SJCRH30 (cell line): ENCODE results near the gene ATG2A. TPM values are rescaled to one million over a fixed set of nuclear protein-coding genes. Genes with fewer than 3 reads are reported as not detected.

Experiments used
- DNase-seq, 2 experiments: peaks; one replicate each; pipeline ENCODE4 v3.0.0-alpha.2; 2015 to 2020
- H3K27ac ChIP-seq: fragments of 250-450 bp; sonication (Bioruptor Pico); 2 replicates; pipeline ENCODE4 v1.5.1; 2020; ENCODE audit warnings: mild to moderate bottlenecking, moderate library complexity
- H3K27me3 ChIP-seq: fragments of 250-450 bp; sonication (Bioruptor Pico); 2 replicates; pipeline ENCODE4 v1.5.1; 2020; ENCODE audit warnings: mild to moderate bottlenecking, moderate library complexity
- H3K36me3 ChIP-seq: fragments of 250-450 bp; sonication (Bioruptor Pico); 2 replicates; pipeline ENCODE4 v1.5.1; 2020; ENCODE audit warnings: mild to moderate bottlenecking, moderate library complexity
- H3K4me1 ChIP-seq: fragments of 250-450 bp; sonication (Bioruptor Pico); 2 replicates; pipeline ENCODE4 v1.5.1; 2020; ENCODE audit warnings: mild to moderate bottlenecking, moderate library complexity
- H3K4me3 ChIP-seq: fragments of 250-450 bp; sonication (Bioruptor Pico); 2 replicates; pipeline ENCODE4 v1.5.1; 2020; ENCODE audit warnings: mild to moderate bottlenecking, moderate library complexity
- H3K9me3 ChIP-seq: fragments of 250-450 bp; sonication (Bioruptor Pico); replicated peaks from 2 replicates; pipeline ENCODE4 v1.5.1; 2020; ENCODE audit warnings: mild to moderate bottlenecking, moderate library complexity
- total RNA-seq: library from RNA; depleted of rRNA; stranded (reverse); fragments of >200 nt; shearing (Covaris generic); gene quantifications from 2 replicates; pipeline ENCODE4 v1.2.3, GENCODE V29; 2014

The ATG2A gene
- total RNA-seq, 1 experiment from 2014 or later: 7.4 TPM

DNA sequence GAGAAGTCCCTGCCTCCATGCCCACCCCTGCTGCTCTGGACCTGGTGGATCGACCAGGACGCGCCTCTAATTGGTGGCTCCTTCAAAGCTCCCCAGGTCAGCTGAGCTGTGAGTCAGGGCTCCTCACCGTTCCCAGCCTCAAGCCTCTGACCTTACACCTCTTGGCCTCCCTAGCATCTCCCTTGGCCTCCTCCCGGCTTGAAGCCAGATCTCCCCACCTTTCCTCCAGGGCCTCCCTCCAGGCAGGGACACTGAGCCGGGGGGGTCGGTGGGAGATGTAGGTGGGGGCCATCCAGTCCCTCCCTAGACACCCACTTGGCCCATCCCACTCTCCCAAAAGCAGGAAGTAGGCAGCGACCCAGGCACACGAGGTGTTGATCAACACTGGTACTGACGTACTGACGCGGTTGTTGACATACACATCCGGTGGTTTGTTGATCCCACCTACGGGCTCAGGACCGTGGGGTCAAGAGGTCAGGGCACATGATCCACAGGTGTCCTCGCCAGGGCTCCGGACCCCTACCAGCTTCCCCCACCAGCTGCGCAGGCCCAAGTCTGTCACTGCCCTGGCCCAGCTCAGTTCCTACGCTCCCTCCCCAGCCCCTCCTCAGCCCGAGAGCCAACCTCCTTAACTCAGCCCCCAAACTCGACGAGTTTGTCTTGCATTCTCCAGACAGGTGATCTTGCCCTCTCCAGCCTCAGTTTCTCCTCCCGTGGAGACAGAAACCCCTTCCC lies 802 bp downstream of the ATG2A start:
- Histone ChIP-seq H3K27me3 (no peaks in the 10 kb centered on the region), H3K27ac (peak overlapping the region; percentile 34), H3K4me1 (no peaks in the 10 kb centered on the region), H3K36me3 (no peaks in the 10 kb centered on the region), H3K4me3 (peak overlapping the region; percentile 68), H3K9me3 (no peaks in the 10 kb centered on the region)
- DNase-seq: peak; percentile 22 to 32

- Histone ChIP-seq H3K4me3 (no peak overlapping the region), H3K4me1 (no peaks in the 10 kb centered on the region), H3K9me3 (no peaks in the 10 kb centered on the region), H3K36me3 (no peaks in the 10 kb centered on the region), H3K27me3 (no peaks in the 10 kb centered on the region), H3K27ac (no peak overlapping the region)
- no peak for DNase-seq
These were observed 1.6 kb downstream of the ATG2A start for GRCh38 chr11:64915376-64915887.

- no peak for DNase-seq
- Histone ChIP-seq H3K27me3 (no peaks in the 10 kb centered on the region), H3K4me1 (no peaks in the 10 kb centered on the region), H3K4me3 (no peak overlapping the region), H3K27ac (no peak overlapping the region), H3K9me3 (no peaks in the 10 kb centered on the region), H3K36me3 (no peaks in the 10 kb centered on the region)
These were observed 2.9 kb downstream of the ATG2A start for GRCh38 chr11:64914123-64914522.

DNA sequence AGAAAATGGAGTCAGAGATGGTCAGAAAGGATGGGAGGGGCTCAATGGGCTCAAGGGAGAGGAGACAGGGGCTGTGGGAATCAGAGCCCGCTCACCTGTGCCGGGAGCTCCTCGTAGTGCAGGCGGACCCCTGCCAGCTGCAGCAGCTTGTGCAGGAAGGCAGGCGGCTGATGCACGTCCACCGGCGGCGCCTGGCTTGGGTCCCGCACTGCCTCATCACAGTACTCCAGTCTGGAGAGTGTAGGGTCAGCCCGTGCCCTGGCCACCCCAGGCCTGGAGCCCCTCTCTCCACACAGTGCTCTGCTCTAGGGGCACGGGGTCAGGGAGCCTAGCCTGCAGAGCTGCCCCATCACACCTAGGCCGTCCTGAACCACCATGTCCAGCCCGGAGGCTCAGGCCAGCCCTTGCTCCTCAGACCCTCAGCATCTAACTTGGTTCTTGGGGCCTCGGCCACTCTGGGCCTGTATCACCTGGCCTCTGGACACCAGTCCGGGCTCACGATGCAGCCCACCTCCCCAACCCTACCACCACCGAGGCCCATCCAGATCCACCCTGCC lies 3.8 kb downstream of the ATG2A start:
- Histone ChIP-seq H3K36me3 (no peaks in the 10 kb centered on the region), H3K9me3 (no peaks in the 10 kb centered on the region)
- no peak for DNase-seq

GRCh38 chr11:64911689-64912088 lies 5.3 kb downstream of the ATG2A start:
- Histone ChIP-seq H3K9me3 (no peaks in the 10 kb centered on the region), H3K27me3 (no peaks in the 10 kb centered on the region), H3K4me3 (no peak overlapping the region), H3K4me1 (no peaks in the 10 kb centered on the region), H3K36me3 (no peaks in the 10 kb centered on the region), H3K27ac (no peak overlapping the region)
- no peak for DNase-seq

More for the DNA sequence above, 3.8 kb downstream of the ATG2A start:
- Histone ChIP-seq H3K4me3 (no peak overlapping the region), H3K27me3 (no peaks in the 10 kb centered on the region), H3K27ac (no peak overlapping the region), H3K4me1 (no peaks in the 10 kb centered on the region)

GRCh38 chr11:64911142-64911541 lies 5.9 kb downstream of the ATG2A start:
- no peak for DNase-seq
- Histone ChIP-seq H3K27ac (no peak overlapping the region), H3K27me3 (no peaks in the 10 kb centered on the region), H3K4me3 (no peak overlapping the region), H3K36me3 (no peaks in the 10 kb centered on the region), H3K4me1 (no peaks in the 10 kb centered on the region), H3K9me3 (no peaks in the 10 kb centered on the region)

GRCh38 chr11:64910451-64911093 lies 6.4 kb downstream of the ATG2A start:
- no peaks in the 10 kb centered on the region for H3K36me3 ChIP-seq

DNA sequence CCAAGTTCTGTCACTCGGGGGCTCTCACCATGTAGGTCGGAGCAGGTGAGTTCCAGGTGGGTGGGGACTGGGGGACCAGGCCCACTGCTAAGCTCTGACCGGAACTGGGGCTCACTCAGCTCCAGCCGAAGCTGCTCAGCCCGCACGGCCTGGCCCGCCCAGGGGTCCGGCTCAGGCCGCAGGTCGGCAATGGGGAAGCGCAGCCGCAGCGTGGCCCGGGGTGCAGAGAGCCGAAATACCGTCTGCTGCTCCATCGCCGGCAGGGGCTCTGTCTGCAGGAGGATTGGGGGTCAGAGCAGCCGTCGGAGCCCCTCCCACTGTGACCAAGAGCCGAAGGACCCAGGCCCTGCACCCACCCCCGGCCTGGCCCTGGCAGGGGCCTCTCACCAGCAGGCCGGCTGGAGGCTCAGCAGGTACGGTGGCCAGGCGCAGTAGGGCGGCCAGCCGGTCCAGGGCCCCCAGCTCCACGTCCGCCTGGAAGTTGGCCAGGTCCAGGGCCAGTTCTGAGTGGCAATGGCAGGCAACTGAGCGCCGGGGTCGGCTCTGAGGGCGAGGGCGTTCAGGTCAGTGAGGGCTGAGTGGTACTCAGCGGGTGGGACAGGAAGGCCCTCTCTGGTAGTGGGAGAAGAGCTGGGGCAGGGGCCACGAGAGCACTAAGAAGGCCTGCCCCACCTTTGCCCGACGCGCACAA lies 7.2 kb downstream of the ATG2A start:
- no peak overlapping the region for H3K4me3 ChIP-seq
- no peak for DNase-seq
- H3K27me3 ChIP-seq: no peaks in the 10 kb centered on the region
- H3K9me3 ChIP-seq: no peaks in the 10 kb centered on the region
- no peaks in the 10 kb centered on the region for H3K4me1 ChIP-seq
- no peaks in the 10 kb centered on the region for H3K36me3 ChIP-seq
- no peak overlapping the region for H3K27ac ChIP-seq

More at GRCh38 chr11:64910451-64911093, 6.4 kb downstream of the ATG2A start:
- no peak for DNase-seq
- H3K27ac ChIP-seq: no peak overlapping the region
- H3K9me3 ChIP-seq: no peaks in the 10 kb centered on the region
- H3K4me1 ChIP-seq: no peaks in the 10 kb centered on the region
- H3K4me3 ChIP-seq: no peak overlapping the region
- H3K27me3 ChIP-seq: no peaks in the 10 kb centered on the region

DNA sequence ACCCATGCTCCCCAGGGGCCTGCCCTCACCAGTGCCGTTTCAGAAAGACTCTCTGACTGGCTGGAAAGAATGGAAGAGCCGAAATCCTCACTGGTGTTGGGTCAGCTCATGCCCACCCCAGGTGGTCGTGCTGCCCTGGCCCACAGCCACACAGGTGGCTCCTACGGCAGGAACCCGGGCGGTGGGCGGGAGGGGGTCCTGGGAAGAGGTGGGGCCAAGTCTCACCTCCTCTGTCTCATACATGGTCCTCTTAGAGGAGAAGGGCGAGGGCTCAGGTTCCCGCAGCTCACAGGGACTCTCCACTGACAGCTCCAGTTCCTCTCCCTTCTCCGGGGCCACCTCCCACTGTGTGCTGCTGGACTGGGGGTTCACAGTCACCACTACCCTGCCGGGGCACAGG lies 8.2 kb downstream of the ATG2A start:
- Histone ChIP-seq H3K9me3 (no peaks in the 10 kb centered on the region), H3K27ac (no peak overlapping the region), H3K4me3 (no peak overlapping the region), H3K4me1 (no peaks in the 10 kb centered on the region), H3K36me3 (no peaks in the 10 kb centered on the region), H3K27me3 (no peaks in the 10 kb centered on the region)
- DNase-seq: no peak

GRCh38 chr11:64906314-64906635 lies 10.7 kb downstream of the ATG2A start:
- Histone ChIP-seq H3K4me3 (no peak overlapping the region), H3K27me3 (no peaks in the 10 kb centered on the region), H3K9me3 (no peaks in the 10 kb centered on the region), H3K4me1 (no peaks in the 10 kb centered on the region), H3K36me3 (no peaks in the 10 kb centered on the region), H3K27ac (no peak overlapping the region)
- no peak for DNase-seq

DNA sequence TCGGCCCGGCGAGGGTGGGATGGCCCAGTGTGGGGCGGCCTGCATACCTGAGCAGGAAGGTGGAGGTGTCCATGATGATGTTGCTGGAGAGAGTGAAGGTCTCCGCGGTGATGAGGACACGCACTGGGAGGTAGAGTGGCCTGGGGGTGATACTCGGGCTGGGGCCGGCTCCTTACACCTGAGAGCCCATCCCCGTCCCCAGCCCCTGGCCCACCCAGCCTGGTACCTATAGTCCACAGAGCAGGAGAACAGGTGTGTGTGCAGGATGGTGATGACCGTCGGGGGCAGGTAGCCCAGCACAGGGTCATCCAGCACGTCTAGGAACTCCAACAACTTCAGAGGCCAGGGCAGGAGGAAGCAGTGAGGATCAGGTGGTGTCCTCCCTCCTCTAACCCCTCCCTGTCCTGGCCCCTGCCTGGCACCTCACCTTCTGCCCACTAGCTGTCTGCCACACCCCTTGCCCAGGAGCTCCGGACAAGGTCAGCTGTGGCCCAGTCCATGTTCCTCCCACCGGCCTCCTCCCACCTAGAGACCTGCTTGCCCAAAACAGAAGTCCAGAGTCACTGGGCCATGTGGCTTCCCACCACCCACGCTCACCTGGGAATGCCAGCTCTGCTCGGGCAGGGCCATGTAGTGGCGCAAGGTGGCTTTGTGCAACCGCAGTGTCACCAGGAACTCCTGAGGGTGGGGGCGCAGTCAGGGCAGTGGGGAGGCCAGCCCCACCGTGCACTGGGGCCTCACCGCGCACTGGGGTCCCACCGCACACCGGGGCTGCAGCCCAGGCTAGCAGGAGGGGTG lies 11.3 kb downstream of the ATG2A start:
- no peaks in the 10 kb centered on the region for H3K4me1 ChIP-seq
- no peak overlapping the region for H3K4me3 ChIP-seq
- no peak overlapping the region for H3K27ac ChIP-seq
- no peaks in the 10 kb centered on the region for H3K36me3 ChIP-seq
- H3K9me3 ChIP-seq: no peaks in the 10 kb centered on the region
- H3K27me3 ChIP-seq: no peaks in the 10 kb centered on the region
- no peak for DNase-seq

DNA sequence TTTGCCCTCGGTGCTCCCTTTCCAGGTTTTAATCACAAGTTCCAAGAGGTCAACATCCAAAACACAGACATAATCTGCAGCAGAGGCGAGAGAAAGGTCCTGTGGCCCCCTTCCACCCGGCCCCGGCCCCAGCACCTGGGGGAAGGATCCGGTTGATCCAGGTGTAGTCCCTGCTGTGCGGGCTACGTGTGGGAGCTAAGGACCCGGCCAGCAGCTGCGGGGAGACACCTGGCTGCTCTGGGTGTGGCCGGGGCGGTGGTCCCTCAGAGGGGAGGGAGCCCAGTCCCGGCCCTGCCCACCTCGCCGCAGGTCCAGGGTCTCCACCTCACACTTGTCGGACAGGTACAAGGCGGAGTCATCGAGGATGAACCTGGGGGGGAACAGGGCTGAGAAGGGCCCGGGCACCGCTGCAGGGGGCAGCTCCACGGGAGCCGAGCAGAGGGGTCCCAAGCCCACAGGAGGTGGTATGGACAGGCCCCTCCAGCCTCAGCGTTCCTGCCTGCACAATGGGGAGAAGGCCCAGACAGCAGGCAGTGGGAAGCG lies 13.6 kb downstream of the ATG2A start:
- no peak overlapping the region for H3K4me3 ChIP-seq
- H3K36me3 ChIP-seq: no peaks in the 10 kb centered on the region
- no peaks in the 10 kb centered on the region for H3K9me3 ChIP-seq
- DNase-seq: no peak
- H3K4me1 ChIP-seq: no peaks in the 10 kb centered on the region
- H3K27ac ChIP-seq: no peak overlapping the region
- no peaks in the 10 kb centered on the region for H3K27me3 ChIP-seq

DNA sequence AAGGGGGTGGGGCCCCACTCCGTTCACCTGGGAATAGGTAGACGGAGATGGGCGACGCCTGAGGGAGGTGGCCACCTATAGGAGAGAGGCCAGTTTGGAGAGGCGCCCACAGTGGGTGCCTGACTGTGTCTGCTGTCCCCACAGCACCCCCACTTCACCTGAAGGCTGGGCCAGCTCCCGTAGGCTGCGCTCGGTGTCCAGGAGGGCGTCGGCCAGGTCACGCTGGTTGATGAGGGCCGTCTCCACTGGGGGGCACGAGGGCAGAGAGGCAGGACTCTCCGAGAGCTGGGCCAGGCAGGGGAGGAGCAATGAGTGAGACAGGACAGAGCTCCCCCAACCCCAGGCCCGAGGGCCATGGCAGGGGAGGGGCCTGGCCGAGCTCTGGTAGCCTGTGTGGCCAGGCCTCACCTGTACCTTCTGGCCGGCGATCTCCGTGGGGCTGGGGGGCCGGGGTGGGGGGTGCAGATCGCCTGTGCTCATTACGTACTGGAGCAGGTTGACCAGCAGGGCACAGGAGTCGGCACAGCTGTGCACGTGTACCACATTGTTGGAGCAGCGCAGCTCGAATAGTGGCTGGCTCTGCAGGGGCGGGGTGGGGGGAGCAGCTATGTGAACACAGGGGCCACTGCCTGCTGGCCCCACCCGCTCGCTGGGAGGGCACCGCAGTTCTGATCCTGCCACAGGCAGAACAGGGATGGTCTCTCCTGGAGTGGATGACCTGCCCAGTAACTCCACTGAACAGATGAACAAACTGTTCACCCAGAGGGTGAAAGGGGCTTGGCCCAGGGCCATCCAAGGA lies 14.7 kb downstream of the ATG2A start:
- H3K36me3 ChIP-seq: no peaks in the 10 kb centered on the region

DNA sequence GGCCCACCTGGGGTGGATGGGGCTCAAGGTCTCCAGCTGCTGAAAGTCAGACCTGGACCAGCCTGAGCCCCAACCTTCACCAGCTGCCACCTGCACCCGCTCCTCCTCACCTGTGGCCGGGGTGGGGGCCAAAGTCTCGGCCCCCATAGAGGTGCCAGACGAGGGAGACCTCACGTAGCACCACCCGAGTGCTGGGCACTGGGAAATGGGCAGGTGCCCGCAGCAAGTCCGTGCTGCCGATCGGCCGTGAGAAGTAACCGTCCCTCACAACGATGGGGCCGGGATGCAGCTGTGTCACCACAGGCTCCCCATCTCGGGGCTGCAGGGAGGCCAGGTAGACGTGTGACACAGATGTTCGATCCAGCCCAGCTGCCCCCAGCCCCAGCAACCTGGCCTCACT lies 16.2 kb downstream of the ATG2A start:
- Histone ChIP-seq H3K9me3 (no peaks in the 10 kb centered on the region), H3K27ac (no peak overlapping the region), H3K27me3 (no peaks in the 10 kb centered on the region), H3K4me1 (no peaks in the 10 kb centered on the region), H3K36me3 (no peaks in the 10 kb centered on the region), H3K4me3 (no peak overlapping the region)
- no peak for DNase-seq

More for the DNA sequence above, 14.7 kb downstream of the ATG2A start:
- no peaks in the 10 kb centered on the region for H3K9me3 ChIP-seq
- no peak for DNase-seq
- no peaks in the 10 kb centered on the region for H3K4me1 ChIP-seq
- H3K27ac ChIP-seq: no peak overlapping the region
- H3K4me3 ChIP-seq: no peak overlapping the region
- no peaks in the 10 kb centered on the region for H3K27me3 ChIP-seq
